H9 (cell line): ENCODE data around the gene KIAA0825. TPM values are rescaled to one million over a fixed set of nuclear protein-coding genes. Genes with fewer than 3 reads are reported as not detected.

ENCODE experiments used
- DNase-seq: peaks from one replicate; pipeline ENCODE4 v3.0.0-alpha.2; 2017
- H2AFZ ChIP-seq: one replicate; pipeline ENCODE4 v1.6.1; 2013; ENCODE audit warnings: mild to moderate bottlenecking, low read length, control low read depth, moderate library complexity
- H2AK5ac ChIP-seq: 2 replicates; pipeline ENCODE4 v1.6.1; 2013; ENCODE audit warnings: low read length, control low read depth, mixed read lengths; ENCODE audit not compliant: insufficient read length
- H2BK120ac ChIP-seq: one replicate; pipeline ENCODE4 v1.6.1; 2013; ENCODE audit warnings: low read depth, mild to moderate bottlenecking, low read length, control low read depth, inconsistent platforms; ENCODE audit not compliant: poor library complexity, severe bottlenecking
- H2BK12ac ChIP-seq: 2 replicates; pipeline ENCODE4 v1.6.1; 2013; ENCODE audit warnings: low read length, control low read depth, mixed read lengths, low read depth; ENCODE audit not compliant: insufficient read length
- H2BK15ac ChIP-seq: 2 replicates; pipeline ENCODE4 v1.6.1; 2013; ENCODE audit warnings: low read depth, low read length, control low read depth
- H2BK20ac ChIP-seq: one replicate; pipeline ENCODE4 v1.6.1; 2013; ENCODE audit warnings: low read depth, mild to moderate bottlenecking, low read length, control low read depth, inconsistent platforms; ENCODE audit not compliant: poor library complexity, severe bottlenecking
- H2BK5ac ChIP-seq: 2 replicates; pipeline ENCODE4 v1.6.1; 2013; ENCODE audit warnings: low read length, control low read depth, mixed read lengths; ENCODE audit not compliant: insufficient read length
- H3K14ac ChIP-seq: 2 replicates; pipeline ENCODE4 v1.6.1; 2013; ENCODE audit warnings: low read length, control low read depth; ENCODE audit not compliant: insufficient read depth
- H3K18ac ChIP-seq: 2 replicates; pipeline ENCODE4 v1.6.1; 2013; ENCODE audit warnings: low read depth, mild to moderate bottlenecking, mixed read lengths, low read length, control low read depth; ENCODE audit not compliant: insufficient read length
- H3K23ac ChIP-seq: 2 replicates; pipeline ENCODE4 v1.6.1; 2013; ENCODE audit warnings: low read length, control low read depth, mixed read lengths, low read depth; ENCODE audit not compliant: insufficient read length
- H3K23me2 ChIP-seq: 2 replicates; pipeline ENCODE4 v1.6.1; 2013; ENCODE audit warnings: low read depth, mild to moderate bottlenecking, mixed read lengths, low read length, control low read depth; ENCODE audit not compliant: insufficient read length, poor library complexity, severe bottlenecking
- H3K27ac ChIP-seq: 2 replicates; pipeline ENCODE4 v1.5.1; 2013; ENCODE audit warnings: low read length, control low read depth, mixed read lengths, low read depth; ENCODE audit not compliant: insufficient read length
- H3K27me3 ChIP-seq: 2 replicates; pipeline ENCODE4 v1.6.1; 2013; ENCODE audit warnings: low read length, control low read depth, inconsistent platforms; ENCODE audit not compliant: insufficient read depth
- H3K4ac ChIP-seq: 2 replicates; pipeline ENCODE4 v1.6.1; 2013; ENCODE audit warnings: low read depth, mild to moderate bottlenecking, control low read depth, inconsistent platforms, low read length, moderate library complexity
- H3K4me1 ChIP-seq: 2 replicates; pipeline ENCODE4 v1.6.1; 2013; ENCODE audit warnings: low read length, control low read depth, inconsistent platforms; ENCODE audit not compliant: insufficient read depth
- H3K4me2 ChIP-seq: 2 replicates; pipeline ENCODE4 v1.6.1; 2013; ENCODE audit warnings: low read length, control low read depth, mixed read lengths; ENCODE audit not compliant: insufficient read length, insufficient read depth
- H3K56ac ChIP-seq: 2 replicates; pipeline ENCODE4 v1.6.1; 2013; ENCODE audit warnings: low read depth, mild to moderate bottlenecking, mixed read lengths, low read length, control low read depth; ENCODE audit not compliant: insufficient read length
- H3K79me1 ChIP-seq: 2 replicates; pipeline ENCODE4 v1.6.1; 2013; ENCODE audit warnings: low read depth, mild to moderate bottlenecking, moderate library complexity, low read length, control low read depth, inconsistent platforms; ENCODE audit not compliant: insufficient read depth, poor library complexity, severe bottlenecking
- H3K79me2 ChIP-seq: 2 replicates; pipeline ENCODE4 v1.6.1; 2013; ENCODE audit warnings: low read length, control low read depth, inconsistent platforms; ENCODE audit not compliant: insufficient read depth
- H3K9ac ChIP-seq: 2 replicates; pipeline ENCODE4 v1.6.1; 2013; ENCODE audit warnings: low read length, control low read depth, mixed read lengths; ENCODE audit not compliant: insufficient read length; ENCODE audit errors: extremely low read depth
- H3K9me3 ChIP-seq: one replicate; pipeline ENCODE4 v1.6.1; 2013; ENCODE audit warnings: low read depth, low read length, inconsistent platforms; ENCODE audit not compliant: control insufficient read depth
- H3T11ph ChIP-seq: one replicate; pipeline ENCODE4 v1.6.1; 2013; ENCODE audit warnings: mild to moderate bottlenecking, low read length, control low read depth, inconsistent platforms
- H4K20me1 ChIP-seq: one replicate; pipeline ENCODE4 v1.6.1; 2013; ENCODE audit not compliant: control insufficient read depth, insufficient read length, insufficient read depth
- H4K5ac ChIP-seq: 2 replicates; pipeline ENCODE4 v1.6.1; 2013; ENCODE audit warnings: low read depth, mild to moderate bottlenecking, mixed read lengths, low read length, control low read depth; ENCODE audit not compliant: insufficient read length
- H4K8ac ChIP-seq: replicated peaks from 2 replicates; pipeline ENCODE4 v1.6.1; 2013; ENCODE audit warnings: low read length, control low read depth, mixed read lengths, low read depth; ENCODE audit not compliant: insufficient read length
- H4K91ac ChIP-seq: 2 replicates; pipeline ENCODE4 v1.6.1; 2013; ENCODE audit warnings: low read depth, mild to moderate bottlenecking, moderate library complexity, mixed read lengths, low read length, control low read depth; ENCODE audit not compliant: insufficient read length
- H3K27ac Mint-ChIP-seq, 3 experiments: 2 replicates in 2 of 3; 3 replicates in 1 of 3; pipeline ENCODE4 v1.8.0; 2020 to 2021; ENCODE audit warnings: mixed read lengths in 3 of 3, mild to moderate bottlenecking in 1 of 3, moderate library complexity in 1 of 3
- H3K27me3 Mint-ChIP-seq: 2 replicates; pipeline ENCODE4 v1.8.0; 2021; ENCODE audit warnings: low read depth, mild to moderate bottlenecking, moderate library complexity, mixed read lengths
- H3K36me3 Mint-ChIP-seq, 3 experiments: 2 replicates in 2 of 3; 3 replicates in 1 of 3; pipeline ENCODE4 v1.8.0; 2020 to 2021; ENCODE audit warnings: low read depth in 3 of 3, mixed read lengths in 3 of 3; ENCODE audit not compliant: insufficient read depth in 1 of 3
- H3K4me1 Mint-ChIP-seq, 2 experiments: 2 replicates each; pipeline ENCODE4 v1.8.0; 2020; ENCODE audit warnings: mixed read lengths in 2 of 2
- H3K4me3 Mint-ChIP-seq, 2 experiments: 2 replicates in 1 of 2; 3 replicates in 1 of 2; pipeline ENCODE4 v1.8.0; 2020 to 2021; ENCODE audit warnings: mild to moderate bottlenecking in 2 of 2, mixed read lengths in 2 of 2, moderate library complexity in 1 of 2
- H3K9me3 Mint-ChIP-seq, 2 experiments: 2 replicates in 1 of 2; 3 replicates in 1 of 2; pipeline ENCODE4 v1.8.0; 2020; ENCODE audit warnings: mild to moderate bottlenecking in 2 of 2, mixed read lengths in 2 of 2, moderate library complexity in 1 of 2
- CTCF ChIP-seq: fragments of 200-600 bp; sonication (generic); conservative IDR thresholded peaks from 3 replicates; pipeline ENCODE4 v1.8.0; 2021; ENCODE audit warnings: antibody characterized with exemption, mild to moderate bottlenecking
- WGBS: extraction: QIAGEN DNeasy Blood & Tissue Kit; methylation state at CpG from one replicate; pipeline ENCODE4 v1.1.7; 2013; ENCODE audit warnings: missing lambda C conversion rate, low lambda C conversion rate, mixed read lengths; ENCODE audit not compliant: insufficient read length; ENCODE audit errors: extremely low coverage; 5-methylcytosine and 5-hydroxymethylcytosine counted together
- total RNA-seq: library from RNA; stranded (reverse); gene quantifications from 2 replicates; pipeline ENCODE4 v1.2.1, GENCODE V29; 2021

The KIAA0825 gene
- total RNA-seq, 1 experiment from 2014 or later, result 1.8 TPM

- Mint-ChIP-seq H3K27ac (peak overlapping the region in 2 of 3 experiments; percentile 24 to 28; a peak in 1 of 7 replicates), H3K36me3 (no peaks in the 10 kb centered on the region), H3K4me1 (peaks cover 23 to 46% of the 10 kb centered on the region in 2 experiments), H3K9me3 (no peaks in the 10 kb centered on the region), H3K4me3 (no peak overlapping the region), H3K27me3 (no peaks in the 10 kb centered on the region)
- H3K14ac ChIP-seq, result no peak overlapping the region
- no peak for TF ChIP-seq CTCF
- no peak overlapping the region for H2BK20ac ChIP-seq
- no peak overlapping the region for H4K8ac ChIP-seq
- H2BK5ac ChIP-seq, result no peak overlapping the region
- H3K9me3 ChIP-seq, result no peaks in the 10 kb centered on the region
- no peak overlapping the region for H2BK120ac ChIP-seq
- H2BK15ac ChIP-seq, result no peak overlapping the region
- no peaks in the 10 kb centered on the region for H3K23me2 ChIP-seq
- no peaks in the 10 kb centered on the region for H3K27me3 ChIP-seq
- H2AK5ac ChIP-seq, result no peak overlapping the region
- no peak overlapping the region for H3T11ph ChIP-seq
- H3K4me1 ChIP-seq, result peaks cover 3% of the 10 kb centered on the region; the same call in 1 of the 2 replicates
- no peaks in the 10 kb centered on the region for H4K20me1 ChIP-seq
- no peak overlapping the region for H3K56ac ChIP-seq
- H3K79me2 ChIP-seq, result peaks cover 17% of the 10 kb centered on the region; the same call in 1 of the 2 replicates
- H3K18ac ChIP-seq, result no peak overlapping the region
- H3K23ac ChIP-seq, result no peak overlapping the region
- no peak overlapping the region for H3K27ac ChIP-seq
- H3K9ac ChIP-seq, result no peak overlapping the region
- H4K5ac ChIP-seq, result no peak overlapping the region
- no CpG with 5 or more reads among the region's 6 CpGs for WGBS
- H4K91ac ChIP-seq, result no peak overlapping the region
- no peak overlapping the region for H3K4me2 ChIP-seq
- no peak overlapping the region for H2AFZ ChIP-seq
- H3K79me1 ChIP-seq, result no peaks in the 10 kb centered on the region
- H2BK12ac ChIP-seq, result no peak overlapping the region
- DNase-seq, result no peak
- no peak overlapping the region for H3K4ac ChIP-seq
These were observed 301.2 kb downstream of the KIAA0825 start for GRCh38 chr5:94316916-94317838.
